ENCODE data around the gene SNRNP25.
"Not testable (repeated sequence)": the region's sequence is repeated elsewhere in the genome, so short reads cannot be mapped to it uniquely, and the experiment has no call there.

DNA sequence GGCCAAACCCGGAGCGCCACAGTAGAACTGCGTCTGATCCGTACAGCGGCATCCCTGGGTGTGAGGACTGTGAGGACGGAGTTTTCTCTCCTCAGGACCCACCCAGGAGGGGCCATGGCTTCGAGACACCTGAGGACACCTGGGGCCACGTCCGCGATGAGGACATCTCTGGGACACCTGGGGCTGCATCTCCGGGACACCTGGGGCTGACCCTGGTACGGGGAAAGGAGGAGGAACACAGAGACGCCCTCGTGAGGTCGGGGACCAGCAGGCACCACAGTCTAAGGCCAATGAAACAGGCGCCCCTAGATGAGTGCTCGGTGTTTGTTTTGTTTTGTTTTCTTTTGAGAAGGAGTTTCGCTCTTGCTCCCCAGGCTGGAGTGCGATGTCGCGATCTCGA lies 29.5 kb upstream of the SNRNP25 start:
- TF ChIP-seq, protein P1, sequence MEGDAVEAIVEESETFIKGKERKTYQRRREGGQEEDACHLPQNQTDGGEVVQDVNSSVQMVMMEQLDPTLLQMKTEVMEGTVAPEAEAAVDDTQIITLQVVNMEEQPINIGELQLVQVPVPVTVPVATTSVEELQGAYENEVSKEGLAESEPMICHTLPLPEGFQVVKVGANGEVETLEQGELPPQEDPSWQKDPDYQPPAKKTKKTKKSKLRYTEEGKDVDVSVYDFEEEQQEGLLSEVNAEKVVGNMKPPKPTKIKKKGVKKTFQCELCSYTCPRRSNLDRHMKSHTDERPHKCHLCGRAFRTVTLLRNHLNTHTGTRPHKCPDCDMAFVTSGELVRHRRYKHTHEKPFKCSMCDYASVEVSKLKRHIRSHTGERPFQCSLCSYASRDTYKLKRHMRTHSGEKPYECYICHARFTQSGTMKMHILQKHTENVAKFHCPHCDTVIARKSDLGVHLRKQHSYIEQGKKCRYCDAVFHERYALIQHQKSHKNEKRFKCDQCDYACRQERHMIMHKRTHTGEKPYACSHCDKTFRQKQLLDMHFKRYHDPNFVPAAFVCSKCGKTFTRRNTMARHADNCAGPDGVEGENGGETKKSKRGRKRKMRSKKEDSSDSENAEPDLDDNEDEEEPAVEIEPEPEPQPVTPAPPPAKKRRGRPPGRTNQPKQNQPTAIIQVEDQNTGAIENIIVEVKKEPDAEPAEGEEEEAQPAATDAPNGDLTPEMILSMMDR (IDR thresholded peaks at IDR 0.05), result not testable (repeated sequence)
- not testable (repeated sequence) for TF ChIP-seq EZH2 (IDR thresholded peaks at IDR 0.05; ENCODE audit: borderline replicate concordance, insufficient read depth, low read depth, low read length, poor library complexity, severe bottlenecking)

All from B cell (primary cell).